Loucy (cell line): Measurements from ENCODE around the gene PEMT.
A peak's percentile ranks its signal among the peaks of the same experiment; 100 is the strongest.

Experiments used
- H2AFZ ChIP-seq: fragments of 200-600 bp; sonication (generic); 2 replicates; pipeline ENCODE4 v1.6.0; 2016; ENCODE audit warnings: antibody characterized with exemption, mild to moderate bottlenecking, low read length, moderate library complexity
- H3F3A ChIP-seq: fragments of 200-600 bp; 2 replicates; pipeline ENCODE4 v1.6.0; 2016; ENCODE audit warnings: antibody characterized with exemption, low read depth, mild to moderate bottlenecking
- H3K27me3 ChIP-seq: fragments of 200-600 bp; sonication (generic); 2 replicates; pipeline ENCODE4 v1.6.1; 2014; ENCODE audit warnings: low read length, mild to moderate bottlenecking; ENCODE audit not compliant: insufficient read depth, poor library complexity, severe bottlenecking
- H3K36me3 ChIP-seq: fragments of 200-600 bp; sonication (generic); 2 replicates; pipeline ENCODE4 v1.6.1; 2016; ENCODE audit warnings: low read length; ENCODE audit not compliant: insufficient read depth
- H3K4me1 ChIP-seq: fragments of 200-600 bp; sonication (generic); 2 replicates; pipeline ENCODE4 v1.5.1; 2014; ENCODE audit warnings: low read length, mild to moderate bottlenecking; ENCODE audit not compliant: insufficient read depth, poor library complexity, severe bottlenecking
- H3K4me2 ChIP-seq: fragments of 200-600 bp; sonication (generic); 2 replicates; pipeline ENCODE4 v1.6.0; 2014; ENCODE audit warnings: antibody characterized with exemption, low read length, low read depth, mild to moderate bottlenecking; ENCODE audit not compliant: poor library complexity, severe bottlenecking
- H3K4me3 ChIP-seq: fragments of 200-600 bp; sonication (generic); 2 replicates; pipeline ENCODE4 v1.5.1; 2014; ENCODE audit warnings: low read length, mild to moderate bottlenecking, mixed read lengths; ENCODE audit not compliant: poor library complexity, severe bottlenecking
- H3K79me2 ChIP-seq: fragments of 200-600 bp; sonication (generic); 2 replicates; pipeline ENCODE4 v1.6.1; 2014; ENCODE audit warnings: low read length; ENCODE audit not compliant: insufficient read depth
- H3K9ac ChIP-seq: fragments of 200-600 bp; sonication (generic); 2 replicates; pipeline ENCODE4 v1.6.0; 2014; ENCODE audit warnings: mild to moderate bottlenecking, low read depth, low read length, moderate library complexity; ENCODE audit not compliant: poor library complexity, severe bottlenecking
- H3K9me2 ChIP-seq: fragments of 200-600 bp; sonication (generic); replicated peaks from 2 replicates; pipeline ENCODE4 v1.6.1; 2016; ENCODE audit warnings: low read depth, low read length, mixed read lengths
- H3K9me3 ChIP-seq: fragments of 200-600 bp; sonication (generic); 2 replicates; pipeline ENCODE4 v1.6.1; 2014; ENCODE audit warnings: mild to moderate bottlenecking, antibody characterized with exemption, low read length, low read depth; ENCODE audit not compliant: insufficient read depth
- H4K20me1 ChIP-seq: fragments of 200-600 bp; sonication (generic); 2 replicates; pipeline ENCODE4 v1.6.0; 2014; ENCODE audit warnings: antibody characterized with exemption, low read length, mild to moderate bottlenecking; ENCODE audit not compliant: insufficient read depth, poor library complexity, severe bottlenecking
- EZH2phosphoT487 ChIP-seq: fragments of 200-600 bp; IDR thresholded peaks from 2 replicates; pipeline ENCODE4 v1.6.1; 2018; ENCODE audit warnings: antibody characterized with exemption, mild to moderate bottlenecking, moderate library complexity, borderline replicate concordance
- TF ChIP-seq, protein P1 (sequence below): fragments of 200-600 bp; sonication (generic); conservative IDR thresholded peaks from 2 replicates; pipeline ENCODE4 v1.5.1; 2014; ENCODE audit warnings: mild to moderate bottlenecking, antibody characterized with exemption, low read length

PEMT gene

DNA sequence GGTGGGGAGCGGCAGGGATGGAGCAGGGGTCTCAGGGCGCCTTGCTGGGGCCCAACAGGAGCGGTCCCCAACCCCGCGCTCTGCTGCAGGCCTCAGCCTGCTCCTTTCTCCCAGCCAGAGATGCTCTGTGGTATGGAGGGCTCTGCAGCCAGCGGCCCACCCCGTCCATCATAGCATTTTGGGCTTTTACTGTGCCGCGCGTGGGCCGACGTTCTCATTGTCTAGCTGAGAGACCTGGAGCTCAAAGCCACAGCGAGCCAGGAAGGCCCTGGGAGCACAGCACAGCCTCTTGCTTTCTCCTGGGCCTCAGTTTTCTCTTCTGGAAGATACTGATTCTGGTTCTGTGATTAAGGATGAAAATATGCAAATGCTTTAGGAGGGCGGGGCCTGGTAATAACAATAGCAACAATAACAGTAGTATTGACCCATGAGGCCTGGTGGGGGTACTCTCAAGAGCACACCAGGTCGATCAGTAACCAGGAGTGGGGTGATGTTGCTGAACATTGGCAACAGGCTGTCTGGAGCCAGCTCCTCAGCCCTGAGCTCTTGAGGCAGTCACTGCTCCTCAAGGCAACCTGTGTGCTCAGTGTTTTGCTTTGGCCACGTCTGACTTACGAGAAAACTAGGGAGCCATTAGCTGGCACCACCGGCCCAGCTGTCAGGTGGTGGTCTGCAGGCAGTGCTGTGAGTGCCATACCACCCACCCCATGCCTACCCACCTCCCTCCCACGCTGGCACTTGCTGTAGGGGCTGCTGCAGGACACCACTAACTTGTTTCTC is 94.3 kb downstream of the PEMT start:
- peaks cover 13% of the 10 kb centered on the region for H3K4me1 ChIP-seq
- H3K79me2 ChIP-seq: no peaks in the 10 kb centered on the region
- H3F3A ChIP-seq: no peaks in the 10 kb centered on the region; the same call in 1 of the 2 replicates
- peak overlapping the region; percentile 90 for H3K4me2 ChIP-seq
- H3K9ac ChIP-seq: peak overlapping the region; percentile 81
- H3K9me3 ChIP-seq: no peaks in the 10 kb centered on the region
- TF ChIP-seq, protein P1, sequence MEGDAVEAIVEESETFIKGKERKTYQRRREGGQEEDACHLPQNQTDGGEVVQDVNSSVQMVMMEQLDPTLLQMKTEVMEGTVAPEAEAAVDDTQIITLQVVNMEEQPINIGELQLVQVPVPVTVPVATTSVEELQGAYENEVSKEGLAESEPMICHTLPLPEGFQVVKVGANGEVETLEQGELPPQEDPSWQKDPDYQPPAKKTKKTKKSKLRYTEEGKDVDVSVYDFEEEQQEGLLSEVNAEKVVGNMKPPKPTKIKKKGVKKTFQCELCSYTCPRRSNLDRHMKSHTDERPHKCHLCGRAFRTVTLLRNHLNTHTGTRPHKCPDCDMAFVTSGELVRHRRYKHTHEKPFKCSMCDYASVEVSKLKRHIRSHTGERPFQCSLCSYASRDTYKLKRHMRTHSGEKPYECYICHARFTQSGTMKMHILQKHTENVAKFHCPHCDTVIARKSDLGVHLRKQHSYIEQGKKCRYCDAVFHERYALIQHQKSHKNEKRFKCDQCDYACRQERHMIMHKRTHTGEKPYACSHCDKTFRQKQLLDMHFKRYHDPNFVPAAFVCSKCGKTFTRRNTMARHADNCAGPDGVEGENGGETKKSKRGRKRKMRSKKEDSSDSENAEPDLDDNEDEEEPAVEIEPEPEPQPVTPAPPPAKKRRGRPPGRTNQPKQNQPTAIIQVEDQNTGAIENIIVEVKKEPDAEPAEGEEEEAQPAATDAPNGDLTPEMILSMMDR: no peak
- TF ChIP-seq EZH2phosphoT487: no peak
- H3K27me3 ChIP-seq: no peaks in the 10 kb centered on the region
- peaks cover 6% of the 10 kb centered on the region; the same call in 1 of the 2 replicates for H3K36me3 ChIP-seq
- H3K9me2 ChIP-seq: no peaks in the 10 kb centered on the region
- H2AFZ ChIP-seq: peak overlapping the region; percentile 67
- H4K20me1 ChIP-seq: no peaks in the 10 kb centered on the region
- H3K4me3 ChIP-seq: peak overlapping the region; percentile 86

DNA sequence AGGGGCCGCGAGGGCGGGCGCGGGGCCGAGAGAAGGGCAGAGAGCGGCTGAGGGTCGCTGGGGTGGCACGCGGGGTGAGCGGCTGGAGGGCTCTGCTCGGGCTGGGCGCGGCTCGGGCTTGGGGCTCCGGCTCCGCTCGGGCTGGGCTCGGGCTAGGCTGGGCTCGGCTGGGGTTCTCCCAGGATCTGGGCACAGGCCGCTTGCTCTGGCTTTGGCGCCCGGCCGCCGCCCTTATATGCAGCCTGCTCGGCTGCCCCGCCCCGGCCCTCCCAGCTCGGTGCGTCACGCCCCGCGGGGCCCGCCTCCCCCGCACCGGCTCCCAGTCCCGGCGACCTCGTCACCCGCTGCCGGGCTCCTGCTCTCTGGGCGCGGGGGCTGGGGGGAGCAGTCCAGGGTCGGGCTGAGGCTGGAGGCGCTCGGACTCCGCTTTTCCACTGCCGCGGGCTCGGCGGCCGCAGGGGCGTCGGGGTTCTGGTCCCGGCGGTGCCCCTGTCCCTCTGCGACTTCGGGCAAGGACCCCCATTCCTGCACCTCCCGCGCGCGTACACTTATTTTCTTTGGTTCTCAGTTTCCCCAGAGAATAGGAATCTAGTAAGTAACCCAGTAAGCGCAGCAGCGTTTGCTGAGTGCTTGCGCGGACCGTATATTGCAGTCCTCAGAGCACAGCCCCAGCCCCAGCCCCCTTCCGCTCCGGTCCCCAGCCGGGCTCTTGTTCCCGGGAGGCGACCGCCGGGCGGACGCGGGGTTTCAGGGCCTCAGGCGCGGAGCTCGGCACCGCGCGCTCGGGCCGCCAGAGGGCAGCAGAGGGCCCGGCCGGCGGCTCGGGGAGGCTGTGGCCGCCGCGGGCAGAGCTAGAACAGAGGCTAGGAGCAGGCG is 95.1 kb downstream of the PEMT start, which contains the start of gene RASD1:
TSS of gene RASD1 (minus strand) at position 207 of the 876 bp plus-strand sequence. CDS start 214 bp downstream, outside the sequence.
- no peaks in the 10 kb centered on the region; the same call in 1 of the 2 replicates for H3F3A ChIP-seq
- H3K9ac ChIP-seq: peak within 1 kb of the TSS; percentile 81
- no peaks in the 10 kb centered on the region for H3K9me3 ChIP-seq
- TF ChIP-seq, protein P1: peak; percentile 75
- no peak for TF ChIP-seq EZH2phosphoT487
- H3K4me3 ChIP-seq: peak within 1 kb of the TSS; percentile 86
- H4K20me1 ChIP-seq: no peaks in the 10 kb centered on the region
- H3K36me3 ChIP-seq: peaks cover 14% of the 10 kb centered on the region; the same call in 1 of the 2 replicates
- no peaks in the 10 kb centered on the region for H3K9me2 ChIP-seq
- H3K4me2 ChIP-seq: peak within 1 kb of the TSS; percentile 90
- H3K79me2 ChIP-seq: no peaks in the 10 kb centered on the region
- no peaks in the 10 kb centered on the region for H3K27me3 ChIP-seq
- H2AFZ ChIP-seq: peak within 1 kb of the TSS; percentile 96
- H3K4me1 ChIP-seq: peaks cover 13% of the 10 kb centered on the region

GRCh38 chr17:17495536-17496188 is 95.8 kb downstream of the PEMT start:
- H3K9ac ChIP-seq: peak overlapping the region; percentile 81
- H3K4me2 ChIP-seq: peak overlapping the region; percentile 90
- no peak for TF ChIP-seq EZH2phosphoT487
- TF ChIP-seq, protein P1: no peak
- H3K4me1 ChIP-seq: peaks cover 13% of the 10 kb centered on the region
- H3F3A ChIP-seq: no peaks in the 10 kb centered on the region; the same call in 1 of the 2 replicates
- no peaks in the 10 kb centered on the region for H3K9me3 ChIP-seq
- H4K20me1 ChIP-seq: no peaks in the 10 kb centered on the region
- peak overlapping the region; percentile 86 for H3K4me3 ChIP-seq
- H3K79me2 ChIP-seq: no peaks in the 10 kb centered on the region
- H3K36me3 ChIP-seq: peaks cover 18% of the 10 kb centered on the region; the same call in 1 of the 2 replicates
- peak overlapping the region; percentile 96; the same call in 1 of the 2 replicates for H2AFZ ChIP-seq
- H3K27me3 ChIP-seq: no peaks in the 10 kb centered on the region
- no peaks in the 10 kb centered on the region for H3K9me2 ChIP-seq
